Hematopoietic multipotent progenitor cell (in vitro differentiated cells): ENCODE measurements around the gene EVI5. TPM values are rescaled to one million over a fixed set of nuclear protein-coding genes. Genes with fewer than 3 reads are reported as not detected.
"Not testable (repeated sequence)": the region's sequence is repeated elsewhere in the genome, so short reads cannot be mapped to it uniquely, and the experiment has no call there.

Source experiments
- DNase-seq, 3 donors: peaks; one replicate each; pipeline ENCODE4 v3.0.0-alpha.2; 2011 to 2015; ENCODE audit warnings: low read depth in 2 of 3, low spot score in 2 of 3
- total RNA-seq: library from RNA; depleted of rRNA; stranded (reverse); fragments of >200 nt; gene quantifications from one replicate; pipeline ENCODE4 v1.2.3, GENCODE V29; 2012

EVI5 gene
- total RNA-seq, 1 donor, result 6.5 TPM

DNA sequence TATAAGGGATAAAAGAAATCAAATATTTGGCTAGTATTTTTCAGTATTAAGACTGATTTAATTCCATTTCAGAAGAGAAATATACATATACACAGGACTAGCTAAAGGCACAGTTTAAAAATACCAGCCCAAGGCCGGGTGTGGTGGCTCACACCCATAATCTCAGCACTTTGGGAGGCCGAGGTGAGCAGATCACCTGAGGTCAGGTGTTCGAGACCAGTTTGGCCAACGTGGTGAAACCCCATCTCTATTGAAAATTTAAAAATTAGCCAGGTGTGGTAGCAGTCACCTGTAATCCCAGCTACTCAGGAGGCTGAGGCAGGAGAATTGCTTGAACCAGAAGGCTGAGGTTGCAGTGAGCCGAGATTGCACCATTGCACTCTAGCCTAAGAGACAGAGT lies 200.1 kb downstream of the EVI5 start:
- DNase-seq, result not testable (repeated sequence)

- DNase-seq, result peak in 2 of 3 donors; percentile 20 to 70
These were observed 200.8 kb downstream of the EVI5 start for GRCh38 chr1:92583821-92584760.

DNA sequence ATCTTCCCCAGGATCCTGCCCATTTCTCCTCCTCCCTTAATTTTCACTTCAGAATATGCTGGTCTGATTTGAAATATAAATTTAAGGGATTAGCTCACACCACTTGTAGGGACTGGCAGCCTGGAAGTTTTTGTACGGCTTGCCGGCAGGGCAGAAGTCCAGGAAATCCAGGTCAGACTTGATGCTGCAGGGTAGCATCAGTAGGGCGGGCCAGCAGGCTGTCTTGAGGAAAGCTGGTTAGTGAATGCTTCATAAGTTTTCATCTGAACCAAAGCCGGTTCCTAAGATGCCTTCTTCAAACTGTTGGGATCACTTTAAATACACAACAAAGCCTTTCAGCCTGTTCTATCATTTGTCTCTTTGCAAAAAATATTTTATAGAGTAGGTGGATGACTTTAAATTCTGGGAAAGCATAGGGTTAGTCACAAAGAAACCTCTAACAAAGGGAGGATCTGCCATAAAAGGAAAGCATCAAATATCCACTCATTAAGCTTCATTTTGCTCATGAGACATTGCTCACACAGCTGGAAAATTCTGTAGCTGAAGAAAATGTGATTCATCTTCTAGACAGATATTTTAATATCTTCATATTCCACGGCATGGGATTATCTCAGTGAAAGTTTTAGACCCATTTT lies 207.5 kb downstream of the EVI5 start:
- DNase-seq, result no peak

GRCh38 chr1:92575123-92575522 lies 209.8 kb downstream of the EVI5 start:
- no peak for DNase-seq

DNA sequence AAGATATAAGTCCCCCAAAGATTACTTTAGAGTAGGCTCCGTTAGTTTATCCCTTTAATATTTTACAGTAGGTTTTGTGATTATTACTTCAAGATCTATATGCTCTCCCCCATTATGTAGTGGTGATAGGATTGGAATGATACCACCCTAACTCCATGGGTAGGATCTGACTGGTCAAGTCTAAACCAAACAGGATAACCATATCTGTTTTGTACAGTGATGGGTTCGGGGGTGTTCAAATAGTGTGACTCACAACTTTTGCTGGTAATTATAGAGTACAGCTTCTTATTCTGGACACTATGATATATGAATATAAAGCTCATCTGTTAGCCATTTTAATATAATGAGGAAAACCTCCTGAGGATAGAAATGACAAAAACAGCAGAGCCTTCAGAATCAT lies 212.4 kb downstream of the EVI5 start:
- DNase-seq, result no peak

GRCh38 chr1:92571578-92571977 lies 213.3 kb downstream of the EVI5 start:
- DNase-seq, result no peak

- no peak for DNase-seq
These were observed 217.6 kb downstream of the EVI5 start for GRCh38 chr1:92567211-92567868.

DNA sequence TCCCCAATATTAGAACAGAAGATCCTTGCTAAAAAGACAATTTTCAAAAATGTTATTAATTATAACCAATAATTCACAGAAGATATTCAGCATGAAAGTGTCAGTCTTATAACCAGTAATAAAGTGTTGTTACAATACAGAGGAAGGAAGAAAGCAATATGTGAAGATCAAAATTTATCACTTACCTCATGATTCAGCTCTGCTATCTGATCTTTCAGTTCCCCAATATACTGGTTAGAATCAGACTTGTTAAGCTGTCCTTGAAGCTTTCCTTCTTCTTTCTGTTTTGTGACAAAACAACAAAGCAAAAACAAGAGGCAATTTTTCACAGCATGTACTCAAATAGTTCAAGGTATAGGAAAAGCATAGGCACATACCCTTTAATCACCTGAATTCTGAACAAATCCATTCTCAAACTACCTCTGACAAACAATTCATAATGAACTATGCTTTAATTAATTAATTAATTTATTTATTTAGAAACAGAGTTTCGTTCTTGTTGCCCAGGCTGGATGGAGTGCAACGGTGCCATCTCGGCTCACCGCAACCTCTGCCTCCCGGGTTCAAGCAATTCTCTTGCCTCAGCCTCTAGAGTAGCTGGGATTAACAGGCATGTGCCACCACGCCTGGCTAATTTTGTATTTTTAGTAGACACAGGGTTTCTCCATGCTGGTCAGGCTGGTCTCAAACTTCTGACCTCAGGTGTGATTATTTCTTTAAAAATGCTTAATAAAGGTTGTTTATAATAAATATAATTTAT lies 221.3 kb downstream of the EVI5 start:
- DNase-seq, result peak in 1 of 3 donors; percentile 46

DNA sequence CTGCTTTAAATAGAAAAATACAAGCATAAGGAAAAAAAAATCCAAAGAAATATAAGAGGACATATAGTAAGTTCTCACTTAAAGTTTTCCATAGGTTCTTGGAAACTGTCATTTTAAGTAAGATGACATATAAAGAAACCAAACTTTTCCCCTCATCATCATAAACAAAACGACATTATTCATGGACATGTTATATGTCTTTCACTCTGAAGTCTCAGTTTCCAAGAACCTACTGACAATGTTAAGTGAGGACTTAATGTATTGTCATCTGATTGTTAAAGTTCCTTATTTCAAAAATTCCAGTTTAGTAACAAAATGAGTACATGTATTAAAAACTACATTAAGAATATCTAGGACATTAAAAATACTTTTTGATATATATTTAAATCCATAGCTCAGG lies 228.6 kb downstream of the EVI5 start:
- no peak for DNase-seq

DNA sequence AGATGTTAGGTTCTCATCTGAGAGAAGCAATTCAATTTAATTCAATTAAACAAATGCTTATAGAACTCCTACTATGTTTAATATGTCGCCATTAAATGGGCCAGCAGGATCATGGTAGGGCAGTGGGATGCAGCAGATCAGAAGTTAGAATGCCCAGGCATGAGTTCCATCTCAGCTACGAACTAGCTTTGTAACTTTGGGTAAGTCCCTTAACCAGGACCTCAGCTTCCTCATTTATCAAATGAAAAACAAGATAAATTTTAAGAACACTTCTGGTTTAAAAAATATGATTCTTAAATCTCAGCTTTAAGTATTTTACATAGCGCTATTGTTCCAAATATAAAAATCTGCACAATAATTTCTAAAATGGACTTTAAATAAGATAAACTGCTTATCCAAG lies 230.7 kb downstream of the EVI5 start:
- DNase-seq, result peak in 1 of 3 donors; percentile 34

DNA sequence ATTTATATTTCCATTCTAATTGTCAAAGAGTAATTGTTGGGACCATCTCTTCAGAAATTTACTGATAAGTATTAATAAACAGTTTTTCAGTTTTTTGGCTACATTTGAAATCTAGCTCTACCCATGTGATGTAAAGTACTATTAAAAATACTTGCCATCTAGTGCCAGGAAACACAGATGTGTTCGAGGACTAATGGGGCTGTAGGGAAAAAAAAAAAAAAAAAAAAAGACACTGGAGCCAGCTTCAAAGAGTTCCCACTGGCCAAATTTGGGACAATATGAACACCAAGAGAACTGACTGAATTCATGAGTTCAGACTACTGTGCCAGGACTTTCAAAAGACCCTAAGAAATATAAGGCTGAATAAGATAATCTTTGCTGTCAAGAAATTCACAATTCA lies 233.0 kb downstream of the EVI5 start:
- no peak for DNase-seq

DNA sequence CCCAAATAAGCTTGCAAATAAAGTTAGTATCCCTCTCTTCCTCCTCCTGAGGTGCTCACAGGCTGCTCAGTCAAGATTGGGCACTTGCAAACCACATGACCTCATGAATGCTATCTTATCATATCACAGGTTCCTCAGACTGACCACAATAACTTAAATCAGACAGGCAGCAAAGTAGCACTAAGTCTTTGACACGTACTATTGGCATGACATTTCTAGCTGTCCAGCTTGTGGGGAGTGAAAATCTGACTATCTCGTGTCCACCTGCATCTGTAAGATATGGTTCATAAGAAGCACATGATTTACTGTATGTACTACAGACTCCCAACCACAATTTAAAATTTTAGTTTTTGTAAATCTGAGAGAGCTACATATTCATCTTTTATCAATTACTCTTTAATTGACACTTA lies 240.1 kb downstream of the EVI5 start:
- peak in 2 of 3 donors; percentile 79 to 89 for DNase-seq

GRCh38 chr1:92543131-92544055 lies 241.5 kb downstream of the EVI5 start:
- DNase-seq, result no peak

DNA sequence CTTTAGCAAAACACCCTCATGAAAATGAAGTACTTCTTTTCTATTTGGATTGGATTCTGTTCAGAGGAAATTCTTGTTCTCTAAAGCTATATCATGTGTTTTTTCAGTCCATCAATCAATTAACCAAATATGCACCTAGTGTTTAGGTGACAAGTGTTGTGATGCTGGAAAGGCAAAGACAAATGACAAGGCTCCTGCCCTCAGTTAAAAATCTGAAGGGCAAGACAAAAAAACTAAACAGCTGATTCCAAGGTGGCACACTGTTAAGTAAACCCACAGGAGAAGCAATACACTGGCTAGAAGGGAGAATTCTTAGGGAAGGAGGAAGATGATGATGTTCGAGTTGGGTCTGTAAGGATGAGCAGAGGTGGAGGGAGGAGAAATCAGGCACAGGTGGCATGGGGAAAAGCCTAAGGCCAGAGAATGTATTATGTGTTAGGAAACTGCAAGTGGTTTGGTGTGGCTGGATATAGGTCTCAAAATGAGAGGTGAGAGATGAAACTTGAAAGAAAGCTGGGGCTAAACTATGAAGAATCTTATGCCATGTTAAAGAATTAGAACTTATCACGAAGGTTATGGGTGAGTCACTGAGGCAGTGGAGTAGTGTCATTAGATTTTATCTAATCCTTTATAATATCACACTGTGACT lies 246.4 kb downstream of the EVI5 start:
- DNase-seq, result no peak

- peak in 2 of 3 donors; percentile 24 to 52 for DNase-seq
These were observed 246.9 kb downstream of the EVI5 start for GRCh38 chr1:92538048-92538412.

GRCh38 chr1:92536980-92537884 lies 247.7 kb downstream of the EVI5 start:
- DNase-seq, result peak; percentile 13 to 34 (median 22)

DNA sequence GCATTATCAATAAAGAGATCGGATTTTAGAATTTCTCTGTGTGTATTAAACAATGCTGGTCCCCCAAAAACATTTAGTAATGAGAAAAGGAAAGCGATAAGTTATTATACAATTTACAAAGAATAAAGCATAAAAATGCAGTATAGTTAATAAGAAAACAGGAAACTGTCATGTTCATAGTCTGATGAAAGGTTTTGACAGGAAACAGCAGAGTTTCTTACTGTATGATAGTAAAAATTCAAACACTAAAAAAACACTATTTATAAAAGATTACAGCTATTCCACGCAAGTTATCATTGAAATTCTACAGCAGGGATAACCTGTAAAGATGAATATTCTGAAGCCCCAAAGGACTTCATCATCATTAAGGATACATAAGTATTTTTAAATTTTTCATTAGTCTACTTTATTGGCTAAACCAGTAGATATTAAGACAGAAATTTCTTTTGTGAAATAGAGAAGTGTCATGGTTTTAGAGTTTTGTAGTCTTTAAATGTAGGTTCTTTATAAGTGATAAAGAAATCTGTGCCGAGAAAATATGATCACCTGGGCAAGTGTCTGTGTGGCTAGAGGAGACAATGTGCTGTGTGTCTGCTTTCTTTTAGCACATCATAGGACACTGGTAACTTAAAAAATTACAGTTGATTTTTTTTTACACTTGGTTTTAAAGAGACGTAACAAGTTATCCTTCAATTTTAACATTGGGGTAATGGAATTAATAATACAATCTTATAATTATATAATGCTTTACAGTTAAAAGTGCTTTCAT lies 248.5 kb downstream of the EVI5 start:
- peak in 1 of 3 donors; percentile 12 for DNase-seq
